ENCODE measurements around the gene PPP2R5B. TPM values are rescaled to one million over a fixed set of nuclear protein-coding genes. Genes with fewer than 3 reads are reported as not detected.

The PPP2R5B gene
- total and polyA plus RNA-seq, 9 of the 15 experiments (the other 6 are each of a cell fraction or from before 2014, with no cell fraction given) = 0.10 to 7.8 (median 3.3) TPM

- TF ChIP-seq ZHX1 (conservative IDR thresholded peaks at IDR 0.05; ENCODE audit: low read length) = no peak
- TF ChIP-seq MCM7 (IDR thresholded peaks at IDR 0.05) = no peak
- TF ChIP-seq NR0B1 (IDR thresholded peaks at IDR 0.05; ENCODE audit: partially characterized antibody) = no peak
- TF ChIP-seq, protein P1, sequence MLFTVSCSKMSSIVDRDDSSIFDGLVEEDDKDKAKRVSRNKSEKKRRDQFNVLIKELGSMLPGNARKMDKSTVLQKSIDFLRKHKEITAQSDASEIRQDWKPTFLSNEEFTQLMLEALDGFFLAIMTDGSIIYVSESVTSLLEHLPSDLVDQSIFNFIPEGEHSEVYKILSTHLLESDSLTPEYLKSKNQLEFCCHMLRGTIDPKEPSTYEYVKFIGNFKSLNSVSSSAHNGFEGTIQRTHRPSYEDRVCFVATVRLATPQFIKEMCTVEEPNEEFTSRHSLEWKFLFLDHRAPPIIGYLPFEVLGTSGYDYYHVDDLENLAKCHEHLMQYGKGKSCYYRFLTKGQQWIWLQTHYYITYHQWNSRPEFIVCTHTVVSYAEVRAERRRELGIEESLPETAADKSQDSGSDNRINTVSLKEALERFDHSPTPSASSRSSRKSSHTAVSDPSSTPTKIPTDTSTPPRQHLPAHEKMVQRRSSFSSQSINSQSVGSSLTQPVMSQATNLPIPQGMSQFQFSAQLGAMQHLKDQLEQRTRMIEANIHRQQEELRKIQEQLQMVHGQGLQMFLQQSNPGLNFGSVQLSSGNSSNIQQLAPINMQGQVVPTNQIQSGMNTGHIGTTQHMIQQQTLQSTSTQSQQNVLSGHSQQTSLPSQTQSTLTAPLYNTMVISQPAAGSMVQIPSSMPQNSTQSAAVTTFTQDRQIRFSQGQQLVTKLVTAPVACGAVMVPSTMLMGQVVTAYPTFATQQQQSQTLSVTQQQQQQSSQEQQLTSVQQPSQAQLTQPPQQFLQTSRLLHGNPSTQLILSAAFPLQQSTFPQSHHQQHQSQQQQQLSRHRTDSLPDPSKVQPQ (CRISPR knock-in tag; IDR thresholded peaks at IDR 0.05; ENCODE audit: borderline replicate concordance) = no peak
- no peak for TF ChIP-seq MCM2 (IDR thresholded peaks at IDR 0.05; ENCODE audit: low read depth)
- no peak for TF ChIP-seq ETS2 (tag; IDR thresholded peaks at IDR 0.05; ENCODE audit: borderline replicate concordance, poor library complexity, severe bottlenecking)
- 0 out of 2 replicates have a peak, but pooled peaks have one; percentile 15 for TF ChIP-seq RBFOX2 (IDR thresholded peaks at IDR 0.05; ENCODE audit: low read depth, low read length)
These were observed 29.6 kb upstream of the PPP2R5B start (continued) for GRCh38 chr11:64894812-64895452.
